HL-60/S4 treated with retinoic acid at 250 ng/mL for 4 days and 3 days (cell line): ENCODE measurements around the gene FAT1.

Experiments
- in situ Hi-C: fragments of 300-500 bp; cut with MboI; formaldehyde crosslinking; loops from 2 replicates; pipeline ENCODE4 v1.7.0; 2022; ENCODE audit warnings: low sequenced_read_pairs

Gene FAT1

DNA sequence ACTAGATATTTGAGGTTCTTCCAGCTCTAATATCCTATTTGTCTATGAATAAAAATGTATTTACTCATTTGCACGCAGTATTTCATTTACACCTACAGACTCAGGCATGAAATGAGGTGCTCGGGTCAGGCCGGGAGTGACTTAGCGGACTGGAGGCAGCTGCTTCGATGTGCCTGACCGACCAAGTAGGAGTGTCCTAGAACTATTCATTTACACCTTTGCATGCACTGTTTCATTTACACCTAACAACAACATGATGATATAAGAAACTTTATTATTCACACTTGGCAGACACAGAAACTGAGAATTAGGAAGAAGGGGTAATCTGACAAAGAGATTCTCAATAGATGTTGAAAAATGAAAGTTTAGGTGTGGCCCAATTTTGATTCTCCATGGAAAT lies 28.7 kb upstream of the FAT1 start:
- in situ Hi-C loops, result no loop called here

GRCh38 chr4:186749611-186750281 lies 26.1 kb upstream of the FAT1 start:
- in situ Hi-C loops, result no loop called here

- in situ Hi-C loops, result no loop called here
These were observed 22.9 kb upstream of the FAT1 start for GRCh38 chr4:186746581-186746980.

- in situ Hi-C loops, result no loop called here
These were observed 19.6 kb upstream of the FAT1 start for GRCh38 chr4:186743261-186743660.

- in situ Hi-C loops, result no loop called here
These were observed 17.2 kb upstream of the FAT1 start for GRCh38 chr4:186740822-186741221.

DNA sequence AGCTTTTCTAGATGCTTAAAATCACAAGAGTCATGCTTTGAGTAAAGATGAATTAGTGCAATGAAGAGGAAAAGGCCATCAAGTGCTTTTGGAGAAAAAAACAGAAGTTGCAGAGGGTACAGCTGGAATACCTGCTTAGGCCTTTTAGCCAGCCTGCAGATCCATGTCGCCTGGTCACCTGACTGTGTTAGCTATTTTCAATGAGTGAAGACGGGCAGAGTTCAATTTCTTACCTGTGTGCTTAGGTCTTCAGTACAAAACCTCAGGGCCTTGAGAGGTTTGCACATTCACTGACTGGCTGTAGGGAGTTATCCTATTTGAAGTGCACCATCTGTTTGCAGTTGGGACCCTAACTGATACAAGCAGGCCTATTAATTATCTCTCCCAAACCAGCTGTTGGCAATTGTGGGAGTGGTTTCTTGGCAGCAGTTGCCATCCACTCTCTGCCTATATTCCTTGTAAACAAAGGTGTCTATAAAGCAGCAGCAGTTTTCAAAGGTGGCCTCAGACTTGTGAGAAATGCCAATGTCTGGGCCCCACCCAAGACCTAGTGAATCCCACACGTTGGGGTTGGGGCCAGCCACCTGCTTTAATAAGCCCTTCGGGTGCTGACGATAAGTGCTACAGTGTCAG lies 16.3 kb upstream of the FAT1 start:
- in situ Hi-C loops, result no loop called here

- in situ Hi-C loops, result no loop called here
These were observed 15.7 kb upstream of the FAT1 start for GRCh38 chr4:186739317-186739716.

DNA sequence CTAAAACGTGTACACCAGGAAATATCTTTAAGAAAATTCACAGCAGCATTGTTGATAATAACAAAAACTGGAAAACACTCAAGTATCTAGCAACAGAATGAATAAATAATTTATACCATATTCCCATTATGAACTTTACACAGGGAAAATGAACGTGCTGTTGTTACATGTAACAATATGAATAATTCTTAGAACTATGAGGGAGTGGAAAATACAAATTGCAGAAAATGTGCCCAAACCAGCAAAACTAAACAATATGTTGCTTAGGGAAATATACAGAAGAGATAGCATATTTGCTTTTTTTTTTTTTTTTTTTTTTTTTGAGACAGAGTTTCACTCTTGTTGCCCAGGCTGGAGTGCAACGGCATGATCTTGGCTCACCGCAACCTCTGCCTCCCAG lies 14.8 kb upstream of the FAT1 start:
- in situ Hi-C loops, result no loop called here

GRCh38 chr4:186737427-186737826 lies 13.8 kb upstream of the FAT1 start:
- in situ Hi-C loops, result no loop called here

- in situ Hi-C loops, result no loop called here
These were observed 12.8 kb upstream of the FAT1 start for GRCh38 chr4:186736466-186736865.

GRCh38 chr4:186734251-186734650 lies 10.6 kb upstream of the FAT1 start:
- in situ Hi-C loops, result no loop called here

DNA sequence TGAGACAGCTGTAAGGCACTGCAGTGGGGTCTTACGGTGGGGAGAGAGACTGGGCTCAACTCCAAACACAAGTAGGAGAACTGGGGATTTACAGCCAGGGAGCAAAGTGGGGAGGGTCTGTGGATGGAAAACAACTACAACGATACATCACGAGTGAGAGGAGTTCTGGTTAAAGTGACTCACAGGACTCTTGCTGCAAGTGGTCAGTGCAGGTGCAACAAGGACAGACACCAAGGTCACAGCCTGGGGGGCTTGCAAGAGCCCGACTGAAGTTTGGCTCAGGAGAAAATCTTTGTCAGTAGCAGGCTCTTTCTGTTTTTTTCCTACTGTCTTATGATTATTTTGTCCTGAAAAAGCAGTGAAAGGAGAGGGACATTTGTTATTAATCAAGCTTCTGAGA lies 10.1 kb upstream of the FAT1 start:
- in situ Hi-C loops, result no loop called here

GRCh38 chr4:186730621-186731020 lies 7.0 kb upstream of the FAT1 start:
- in situ Hi-C loops, result no loop called here

- in situ Hi-C loops, result no loop called here
These were observed 6.2 kb upstream of the FAT1 start for GRCh38 chr4:186729856-186730255.

GRCh38 chr4:186728631-186729271 lies 5.1 kb upstream of the FAT1 start:
- in situ Hi-C loops, result no loop called here

DNA sequence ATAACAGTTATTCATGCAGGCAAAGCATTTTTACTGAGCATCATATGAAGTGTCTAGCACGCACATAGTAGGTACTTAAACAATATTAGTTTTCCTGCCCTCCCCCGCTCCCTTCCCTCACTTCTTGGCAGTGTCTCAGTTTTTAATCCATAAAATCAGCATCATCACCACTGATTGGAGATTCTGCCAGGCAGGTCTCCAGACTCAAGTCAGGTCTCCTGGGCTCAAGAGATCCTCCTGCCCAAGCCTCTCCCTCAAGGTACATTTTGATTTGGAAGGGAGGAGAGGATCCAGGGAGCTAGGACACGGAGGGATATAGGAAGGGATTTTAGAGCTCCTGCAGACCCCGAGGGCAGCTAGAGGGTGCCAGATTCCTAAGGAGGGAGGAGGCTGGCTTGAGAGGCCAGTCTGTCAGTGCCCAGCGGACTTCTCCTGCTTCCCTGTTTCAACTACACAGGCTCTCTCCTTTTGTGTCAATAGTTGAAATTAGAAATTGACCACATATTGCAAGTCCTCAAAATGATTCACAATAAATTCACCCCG lies 4.4 kb upstream of the FAT1 start:
- in situ Hi-C loops, result no loop called here

DNA sequence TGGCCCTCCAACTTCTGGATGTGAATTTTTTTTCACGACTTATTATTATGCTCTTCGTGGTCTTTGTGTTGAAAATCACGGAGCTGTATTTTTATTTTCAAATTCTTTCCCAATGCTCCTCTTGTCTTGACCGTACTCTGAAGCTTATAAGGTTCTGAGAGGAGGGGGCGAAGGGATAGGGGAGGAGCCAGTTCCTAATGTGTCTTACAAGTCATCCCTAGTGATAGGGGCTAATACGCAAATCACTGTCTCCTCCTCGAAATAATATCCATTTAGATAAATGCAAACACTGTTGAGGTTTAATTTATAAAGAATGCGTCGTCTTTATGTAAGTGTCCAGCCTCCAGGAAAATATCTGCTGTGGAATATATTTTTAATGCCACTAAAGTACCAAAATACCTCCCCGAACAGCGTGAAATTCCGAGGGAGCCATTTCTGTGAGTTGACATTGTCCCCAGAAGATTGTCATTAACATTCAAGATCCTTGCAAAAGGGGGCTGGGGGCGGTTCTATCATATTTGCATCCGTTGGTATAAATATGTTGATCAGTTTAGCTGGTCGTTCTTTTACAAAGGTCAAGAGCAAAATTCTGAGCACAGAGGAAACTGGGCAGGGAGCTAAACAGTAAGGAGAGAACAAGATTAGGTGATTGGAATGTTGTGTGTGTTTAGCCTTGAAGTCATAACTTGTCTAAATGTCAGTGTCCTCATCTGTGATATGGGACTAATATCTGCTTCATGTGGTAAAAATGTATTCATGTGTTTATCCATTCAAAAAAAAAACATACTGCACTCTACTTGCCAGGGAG lies 3.7 kb upstream of the FAT1 start:
- in situ Hi-C loops, result no loop called here

DNA sequence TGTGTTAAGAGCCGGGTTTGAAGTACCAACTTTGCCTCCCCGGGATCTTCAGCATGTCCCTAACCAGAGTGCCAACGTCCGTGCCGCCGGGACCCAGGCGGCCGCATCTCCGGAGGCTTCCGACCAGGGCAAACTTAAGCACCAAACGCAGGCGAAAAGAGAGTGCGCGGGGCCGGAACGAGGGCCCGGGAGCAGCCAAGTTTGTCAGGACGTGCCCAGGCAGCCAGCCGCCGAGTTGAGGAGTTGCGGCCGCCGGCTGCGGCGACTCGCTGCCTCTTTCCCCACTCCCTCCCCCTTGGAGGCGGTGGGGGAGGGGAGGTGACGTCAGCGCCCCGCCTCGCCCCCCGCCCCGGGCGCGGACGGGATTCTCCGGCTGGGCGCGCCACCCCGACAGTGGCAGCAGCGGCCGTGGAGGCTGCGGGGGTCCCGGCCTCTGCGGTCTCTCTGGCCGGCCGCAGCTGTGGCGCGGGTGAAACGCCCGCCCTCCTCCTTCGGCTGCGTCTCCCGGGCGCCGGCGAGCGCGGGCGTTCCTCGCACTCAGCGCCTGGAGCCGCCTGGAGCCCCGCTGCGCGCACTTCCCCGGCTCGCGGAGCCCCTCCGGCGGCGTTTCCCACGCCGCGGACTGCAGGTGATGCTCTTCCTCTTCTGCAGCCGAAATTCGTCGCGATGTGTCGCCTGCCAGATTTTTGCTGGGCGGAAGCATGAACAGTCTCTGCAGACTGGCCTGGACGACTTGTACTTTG lies 2.9 kb upstream of the FAT1 start:
- in situ Hi-C loops, result no loop called here

GRCh38 chr4:186725469-186726425 lies 2.1 kb upstream of the FAT1 start:
- in situ Hi-C loops, result no loop called here
